ENCODE measurements around the gene CTPS1. TPM values are rescaled to one million over a fixed set of nuclear protein-coding genes. Genes with fewer than 3 reads are reported as not detected.

CTPS1 gene
- total and polyA plus RNA-seq, 2 donors (not counting 1 experiment from before 2014, with no cell fraction given) = 12.1 to 26.5 TPM

DNA sequence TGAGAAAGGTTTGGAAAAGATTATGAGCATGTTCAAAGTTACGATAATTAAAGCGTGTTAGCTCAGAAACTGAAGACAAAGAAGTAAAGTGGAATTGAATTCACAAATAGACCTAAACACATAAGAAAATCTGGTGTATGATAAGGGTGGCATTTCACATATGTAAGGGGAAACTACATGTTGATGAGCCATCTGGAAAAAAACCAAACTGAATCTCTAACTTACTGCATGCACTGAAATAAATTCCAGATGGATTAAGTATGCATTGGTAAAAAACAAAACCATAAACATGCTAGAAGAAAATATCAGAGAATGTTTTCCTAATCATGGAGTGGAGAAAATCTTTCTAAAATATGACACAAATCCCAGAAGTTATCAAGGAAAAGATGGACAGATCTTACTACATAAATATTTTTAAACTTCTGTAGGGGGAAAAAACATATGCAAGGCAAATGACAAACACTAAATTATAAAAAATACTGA lies 34.0 kb upstream of the CTPS1 start:
- Histone ChIP-seq H3K9me3 (ENCODE audit: control insufficient read depth, insufficient read depth, low read depth, low read length) (no peaks in the 10 kb centered on the region), H3K4me3 (replicated peaks in 1 of 4; ENCODE audit: control extremely low read depth in 1 of 4, insufficient read depth in 1 of 4, low read depth in 3 of 4, low read length in 4 of 4) (no peak overlapping the region), H4K20me1 (ENCODE audit: control insufficient read depth, extremely low read depth, insufficient read depth, low read length) (no peaks in the 10 kb centered on the region), H2AFZ (ENCODE audit: low read length) (no peak overlapping the region), H3K4me1 (ENCODE audit: control insufficient read depth, extremely low read depth, insufficient read depth, low read length) (no peaks in the 10 kb centered on the region), H3K36me3 (ENCODE audit: control insufficient read depth, insufficient read depth, low read length) (no peaks in the 10 kb centered on the region), H3K9ac (ENCODE audit: insufficient read depth, low read length) (no peak overlapping the region), H3K27ac (ENCODE audit: insufficient read depth, low read length) (no peak overlapping the region), H3K79me2 (ENCODE audit: control insufficient read depth, insufficient read depth, low read length) (no peaks in the 10 kb centered on the region), H3K4me2 (ENCODE audit: extremely low read depth, insufficient read depth, low read length) (no peak overlapping the region), H3K27me3 (ENCODE audit: control insufficient read depth, insufficient read depth, low read length) (no peaks in the 10 kb centered on the region)
- TF ChIP-seq, protein P1, sequence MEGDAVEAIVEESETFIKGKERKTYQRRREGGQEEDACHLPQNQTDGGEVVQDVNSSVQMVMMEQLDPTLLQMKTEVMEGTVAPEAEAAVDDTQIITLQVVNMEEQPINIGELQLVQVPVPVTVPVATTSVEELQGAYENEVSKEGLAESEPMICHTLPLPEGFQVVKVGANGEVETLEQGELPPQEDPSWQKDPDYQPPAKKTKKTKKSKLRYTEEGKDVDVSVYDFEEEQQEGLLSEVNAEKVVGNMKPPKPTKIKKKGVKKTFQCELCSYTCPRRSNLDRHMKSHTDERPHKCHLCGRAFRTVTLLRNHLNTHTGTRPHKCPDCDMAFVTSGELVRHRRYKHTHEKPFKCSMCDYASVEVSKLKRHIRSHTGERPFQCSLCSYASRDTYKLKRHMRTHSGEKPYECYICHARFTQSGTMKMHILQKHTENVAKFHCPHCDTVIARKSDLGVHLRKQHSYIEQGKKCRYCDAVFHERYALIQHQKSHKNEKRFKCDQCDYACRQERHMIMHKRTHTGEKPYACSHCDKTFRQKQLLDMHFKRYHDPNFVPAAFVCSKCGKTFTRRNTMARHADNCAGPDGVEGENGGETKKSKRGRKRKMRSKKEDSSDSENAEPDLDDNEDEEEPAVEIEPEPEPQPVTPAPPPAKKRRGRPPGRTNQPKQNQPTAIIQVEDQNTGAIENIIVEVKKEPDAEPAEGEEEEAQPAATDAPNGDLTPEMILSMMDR (conservative IDR thresholded peaks at IDR 0.05 in 1 of 2, IDR thresholded peaks at IDR 0.05 in 1 of 2; ENCODE audit: low read depth in 1 of 2, low read length in 2 of 2) = no peak
- no peak for TF ChIP-seq EZH2 (IDR thresholded peaks at IDR 0.05; ENCODE audit: low read length, missing control alignments)
- peak in 1 of 2 donors; percentile 13 for DNase-seq (ENCODE audit: low read depth in 2 of 2)

DNA sequence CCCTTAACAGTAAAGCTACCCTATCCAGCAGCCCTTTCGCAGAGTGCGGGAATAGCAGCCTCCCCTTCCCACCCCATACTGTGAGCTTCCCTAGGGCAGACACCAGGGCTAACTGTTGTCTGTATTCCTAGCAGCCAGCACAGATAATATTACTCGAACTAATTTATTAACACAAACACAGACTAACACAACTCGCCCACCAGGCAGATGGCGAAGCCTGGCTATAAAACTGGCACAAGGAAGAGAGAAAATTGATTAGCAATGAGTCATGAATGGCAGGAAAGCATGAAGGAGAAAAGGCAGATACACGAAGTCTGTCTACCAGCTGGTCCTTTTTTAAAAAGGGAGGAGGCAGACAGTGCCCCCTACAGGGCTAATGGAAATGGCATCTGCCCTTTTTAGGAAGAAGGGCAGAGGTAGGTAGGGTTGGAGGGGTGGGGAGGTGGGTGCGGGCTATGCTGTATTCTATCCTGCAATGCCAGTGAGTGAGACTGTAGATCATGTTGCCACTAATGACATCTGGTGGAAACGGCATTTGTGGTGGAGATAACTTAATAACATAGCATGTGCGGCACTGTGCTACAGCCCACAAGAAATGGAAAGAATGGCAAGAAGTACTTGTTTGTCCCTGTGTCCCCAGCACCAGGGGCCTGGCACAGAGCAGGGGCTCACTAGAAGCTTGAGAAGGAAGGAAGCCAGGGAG lies 30.6 kb upstream of the CTPS1 start:
- no peaks in the 10 kb centered on the region for H3K4me1 ChIP-seq (ENCODE audit: control insufficient read depth, extremely low read depth, insufficient read depth, low read length)
- no peak overlapping the region for H3K27ac ChIP-seq (ENCODE audit: insufficient read depth, low read length)
- peak; percentile 70 to 72 for DNase-seq (ENCODE audit: low read depth in 2 of 2)
- peak overlapping the region; percentile 6 for H3K4me2 ChIP-seq (ENCODE audit: extremely low read depth, insufficient read depth, low read length)
- TF ChIP-seq EZH2 (IDR thresholded peaks at IDR 0.05; ENCODE audit: low read length, missing control alignments) = no peak
- TF ChIP-seq, protein P1 (conservative IDR thresholded peaks at IDR 0.05 in 1 of 2, IDR thresholded peaks at IDR 0.05 in 1 of 2; ENCODE audit: low read depth in 1 of 2, low read length in 2 of 2) = peak; percentile 52 to 73
- no peaks in the 10 kb centered on the region for H3K27me3 ChIP-seq (ENCODE audit: control insufficient read depth, insufficient read depth, low read length)
- H3K9ac ChIP-seq (ENCODE audit: insufficient read depth, low read length) = no peak overlapping the region
- no peaks in the 10 kb centered on the region for H3K9me3 ChIP-seq (ENCODE audit: control insufficient read depth, insufficient read depth, low read depth, low read length)
- no peaks in the 10 kb centered on the region for H3K79me2 ChIP-seq (ENCODE audit: control insufficient read depth, insufficient read depth, low read length)
- H3K36me3 ChIP-seq (ENCODE audit: control insufficient read depth, insufficient read depth, low read length) = no peaks in the 10 kb centered on the region
- H3K4me3 ChIP-seq (replicated peaks in 1 of 4; ENCODE audit: control extremely low read depth in 1 of 4, insufficient read depth in 1 of 4, low read depth in 3 of 4, low read length in 4 of 4) = no peak overlapping the region
- H2AFZ ChIP-seq (ENCODE audit: low read length) = no peak overlapping the region
- H4K20me1 ChIP-seq (ENCODE audit: control insufficient read depth, extremely low read depth, insufficient read depth, low read length) = no peaks in the 10 kb centered on the region

DNA sequence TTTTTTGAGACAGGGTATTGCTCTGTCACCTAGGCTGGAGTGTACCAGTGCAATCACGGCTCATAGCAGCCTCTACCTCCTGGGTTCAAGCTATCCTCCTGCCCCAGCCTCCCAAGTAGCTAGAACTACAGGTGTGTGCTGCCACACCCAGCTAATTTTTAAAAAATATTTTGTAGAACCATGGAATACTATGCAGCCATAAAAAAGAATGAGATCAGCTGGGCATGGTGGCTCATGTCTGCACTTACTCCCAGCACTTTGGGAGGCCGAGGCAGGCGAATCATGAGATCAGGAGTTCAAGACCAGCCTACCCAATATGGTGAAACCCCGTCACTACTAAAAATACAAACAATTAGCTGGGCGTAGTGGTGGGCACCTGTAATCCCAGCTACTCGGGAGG lies 29.9 kb upstream of the CTPS1 start:
- DNase-seq (ENCODE audit: low read depth in 2 of 2) = no peak
- Histone ChIP-seq H3K4me1 (ENCODE audit: control insufficient read depth, extremely low read depth, insufficient read depth, low read length) (no peaks in the 10 kb centered on the region), H3K79me2 (ENCODE audit: control insufficient read depth, insufficient read depth, low read length) (no peaks in the 10 kb centered on the region), H2AFZ (ENCODE audit: low read length) (no peak overlapping the region), H3K4me2 (ENCODE audit: extremely low read depth, insufficient read depth, low read length) (no peak overlapping the region), H3K36me3 (ENCODE audit: control insufficient read depth, insufficient read depth, low read length) (no peaks in the 10 kb centered on the region), H3K4me3 (replicated peaks in 1 of 4; ENCODE audit: control extremely low read depth in 1 of 4, insufficient read depth in 1 of 4, low read depth in 3 of 4, low read length in 4 of 4) (no peak overlapping the region), H3K9me3 (ENCODE audit: control insufficient read depth, insufficient read depth, low read depth, low read length) (no peaks in the 10 kb centered on the region), H3K9ac (ENCODE audit: insufficient read depth, low read length) (no peak overlapping the region), H4K20me1 (ENCODE audit: control insufficient read depth, extremely low read depth, insufficient read depth, low read length) (no peaks in the 10 kb centered on the region), H3K27ac (ENCODE audit: insufficient read depth, low read length) (no peak overlapping the region), H3K27me3 (ENCODE audit: control insufficient read depth, insufficient read depth, low read length) (no peaks in the 10 kb centered on the region)
- no peak for TF ChIP-seq EZH2 (IDR thresholded peaks at IDR 0.05; ENCODE audit: low read length, missing control alignments)
- TF ChIP-seq, protein P1 (conservative IDR thresholded peaks at IDR 0.05 in 1 of 2, IDR thresholded peaks at IDR 0.05 in 1 of 2; ENCODE audit: low read depth in 1 of 2, low read length in 2 of 2) = no peak

Data from fibroblast of lung (primary cell).